Liver (tissue), 9 donors: ENCODE measurements around the gene RET. TPM values are rescaled to one million over a fixed set of nuclear protein-coding genes. Genes with fewer than 3 reads are reported as not detected.

Experiments
- DNase-seq: peaks from one replicate; pipeline ENCODE4 v3.0.0-alpha.2; 2017; ENCODE audit warnings: low spot score
- H3K27ac ChIP-seq, 2 donors: one replicate each; pipeline ENCODE4 v1.7.0; 2013; ENCODE audit warnings: inconsistent platforms in 2 of 2, low read length in 2 of 2, control low read depth in 1 of 2, low read depth in 1 of 2, mild to moderate bottlenecking in 1 of 2
- H3K27me3 ChIP-seq, 4 donors: one replicate each; pipeline versions ENCODE4 v1.6.1 to v1.7.0; 2013; ENCODE audit warnings: low read length in 3 of 4, inconsistent platforms in 1 of 4, mild to moderate bottlenecking in 1 of 4, moderate library complexity in 1 of 4; ENCODE audit not compliant: control insufficient read depth in 4 of 4, insufficient read depth in 4 of 4
- H3K36me3 ChIP-seq, 4 donors: one replicate each; pipeline versions ENCODE4 v1.6.1 to v1.7.0; 2013; ENCODE audit warnings: low read length in 3 of 4, mild to moderate bottlenecking in 3 of 4, low read depth in 1 of 4, moderate library complexity in 1 of 4; ENCODE audit not compliant: control insufficient read depth in 4 of 4, insufficient read depth in 3 of 4
- H3K4me1 ChIP-seq, 4 donors: one replicate each; pipeline versions ENCODE4 v1.6.1 to v1.7.0; 2013; ENCODE audit warnings: low read length in 3 of 4, mild to moderate bottlenecking in 3 of 4, moderate library complexity in 1 of 4; ENCODE audit not compliant: control insufficient read depth in 4 of 4, insufficient read depth in 4 of 4
- H3K4me3 ChIP-seq, 3 donors: one replicate each; pipeline versions ENCODE4 v1.6.1 to v1.7.0; 2013; ENCODE audit warnings: low read length in 3 of 3, control low read depth in 1 of 3, low read depth in 1 of 3, mild to moderate bottlenecking in 1 of 3
- H3K9ac ChIP-seq, 2 donors: one replicate each; pipeline ENCODE4 v1.7.0; 2013; ENCODE audit warnings: low read length in 2 of 2, mild to moderate bottlenecking in 2 of 2, moderate library complexity in 2 of 2, control low read depth in 1 of 2, low read depth in 1 of 2
- H3K9me3 ChIP-seq, 4 donors: one replicate each; pipeline versions ENCODE4 v1.6.1 to v1.7.0; 2013; ENCODE audit warnings: low read length in 3 of 4; ENCODE audit not compliant: control insufficient read depth in 4 of 4
- EGR1 ChIP-seq, 2 donors: IDR thresholded peaks; 2 replicates each; pipeline ENCODE4 v1.6.1; 2016 to 2018; ENCODE audit warnings: antibody characterized with exemption in 2 of 2, low read depth in 2 of 2
- FOXA2 ChIP-seq: IDR thresholded peaks from 2 replicates; pipeline ENCODE4 v1.6.1; 2016; ENCODE audit warnings: antibody characterized with exemption
- GABPA ChIP-seq, 2 donors: IDR thresholded peaks in 1 of 2; conservative IDR thresholded peaks in 1 of 2; 2 replicates each; pipeline ENCODE4 v1.6.1; 2016; ENCODE audit warnings: antibody characterized with exemption in 2 of 2, mild to moderate bottlenecking in 1 of 2, moderate library complexity in 1 of 2
- HNF4A ChIP-seq, 2 donors: conservative IDR thresholded peaks; 2 replicates each; pipeline ENCODE4 v1.6.1; 2016; ENCODE audit warnings: antibody characterized with exemption in 2 of 2, mild to moderate bottlenecking in 2 of 2
- HNF4G ChIP-seq: IDR thresholded peaks from 2 replicates; pipeline ENCODE4 v1.6.1; 2016; ENCODE audit warnings: antibody characterized with exemption
- JUND ChIP-seq, 2 donors: IDR thresholded peaks; 2 replicates each; pipeline ENCODE4 v1.6.1; 2016; ENCODE audit warnings: antibody characterized with exemption in 2 of 2
- NR2F2 ChIP-seq: IDR thresholded peaks from 2 replicates; pipeline ENCODE4 v1.6.1; 2016; ENCODE audit warnings: antibody characterized with exemption
- RAD21 ChIP-seq, 2 donors: IDR thresholded peaks; 2 replicates each; pipeline ENCODE4 v1.6.1; 2016; ENCODE audit warnings: antibody characterized with exemption in 2 of 2, mild to moderate bottlenecking in 2 of 2
- RXRA ChIP-seq, 2 donors: IDR thresholded peaks; 2 replicates each; pipeline ENCODE4 v1.6.1; 2017 to 2018; ENCODE audit warnings: antibody characterized with exemption in 2 of 2, mild to moderate bottlenecking in 1 of 2
- SP1 ChIP-seq: IDR thresholded peaks from 2 replicates; pipeline ENCODE4 v1.6.1; 2018; ENCODE audit warnings: antibody characterized with exemption, mild to moderate bottlenecking
- TAF1 ChIP-seq: conservative IDR thresholded peaks from 2 replicates; pipeline ENCODE4 v1.6.1; 2016; ENCODE audit warnings: antibody characterized with exemption, mild to moderate bottlenecking
- YY1 ChIP-seq: IDR thresholded peaks from 2 replicates; pipeline ENCODE4 v1.6.1; 2016; ENCODE audit warnings: antibody characterized with exemption, mild to moderate bottlenecking
- WGBS: extraction: QIAGEN DNeasy Blood & Tissue Kit; methylation state at CpG from one replicate; pipeline ENCODE4 v1.1.7; 2013; 5-methylcytosine and 5-hydroxymethylcytosine counted together
- polyA plus RNA-seq, 2 donors: library from polyadenylated mRNA; stranded (reverse) in 1 of 2; unstranded in 1 of 2; fragments of 200-250 nt in 1 of 2; fragments of >200 nt in 1 of 2; fragmentation: Nextera tagmentation in 1 of 2; extraction: Ambion mirVana in 1 of 2; gene quantifications; one replicate each; pipeline versions ENCODE4 v1.2.1 to v1.2.3, GENCODE V29; 2013 to 2015
- total RNA-seq, 2 donors: library from RNA; depleted of rRNA; stranded (reverse); fragments of >200 nt; gene quantifications; one replicate each; pipeline ENCODE4 v1.2.3, GENCODE V29; 2014
- TF ChIP-seq, protein P1 (sequence below): fragments of 150-350 bp; IDR thresholded peaks from 2 replicates; pipeline ENCODE4 v1.5.1; 2017; ENCODE audit warnings: improper control_type of control experiment, low read depth, low read length; ENCODE audit not compliant: missing input control
- TF ChIP-seq, protein P2 (sequence below): IDR thresholded peaks from 2 replicates; pipeline ENCODE4 v1.6.1; 2016; ENCODE audit warnings: antibody characterized with exemption
- TF ChIP-seq, protein P3 (sequence below): IDR thresholded peaks from 2 replicates; pipeline ENCODE4 v1.6.1; 2016; ENCODE audit warnings: antibody characterized with exemption
- TF ChIP-seq, protein P4 (sequence below): IDR thresholded peaks from 2 replicates; pipeline ENCODE4 v1.6.1; 2016; ENCODE audit warnings: antibody characterized with exemption, mild to moderate bottlenecking
- donor health status: healthy.
- donor health status: healthy.
- donor health status: healthy.
- donor health status: healthy.
- donor health status: healthy.

The RET gene
- total and polyA plus RNA-seq, 4 donors: 0.09 to 2.5 (median 0.33) TPM; not detected in 1

DNA sequence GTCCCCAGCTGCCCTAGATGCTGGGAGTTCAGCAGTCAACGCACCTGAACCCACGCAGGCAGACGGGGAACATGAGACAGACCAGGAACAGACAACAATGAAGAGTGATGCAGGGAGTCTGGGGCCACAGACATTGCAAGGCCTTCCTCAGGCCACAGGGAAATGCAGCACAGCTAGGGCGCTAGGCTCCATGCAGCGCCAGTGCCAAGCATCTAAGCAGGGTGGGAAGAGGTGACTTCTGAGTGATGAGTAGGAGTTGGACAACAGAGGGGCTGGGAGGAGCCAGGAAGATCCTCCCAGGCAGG is 7.7 kb upstream of the RET start (continued):
- TF ChIP-seq RXRA (IDR thresholded peaks at IDR 0.05): no peak

DNA sequence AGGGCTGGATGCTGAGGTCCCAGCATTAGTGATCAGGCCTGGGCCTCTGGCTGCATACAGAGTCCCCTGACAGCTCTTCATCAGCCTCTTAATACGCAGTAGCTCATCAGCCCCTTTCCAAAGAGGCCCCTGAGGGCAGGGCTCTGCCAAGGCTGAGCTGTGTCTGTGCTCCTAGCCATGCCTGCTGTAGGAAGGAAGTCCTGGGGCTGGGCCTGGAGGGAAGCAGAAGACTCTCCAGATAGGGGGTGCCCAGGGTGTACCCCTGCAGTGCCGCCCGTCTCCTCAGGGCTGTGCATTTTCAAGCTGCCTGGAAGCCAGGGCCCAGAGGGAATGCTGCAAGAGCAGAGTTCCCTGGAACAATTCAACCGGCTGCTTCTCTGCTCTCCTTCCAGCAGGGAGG is 7.3 kb upstream of the RET start:
- TF ChIP-seq NR2F2: no peak
- no peak for TF ChIP-seq RAD21 (IDR thresholded peaks at IDR 0.05)
- TF ChIP-seq, protein P1, sequence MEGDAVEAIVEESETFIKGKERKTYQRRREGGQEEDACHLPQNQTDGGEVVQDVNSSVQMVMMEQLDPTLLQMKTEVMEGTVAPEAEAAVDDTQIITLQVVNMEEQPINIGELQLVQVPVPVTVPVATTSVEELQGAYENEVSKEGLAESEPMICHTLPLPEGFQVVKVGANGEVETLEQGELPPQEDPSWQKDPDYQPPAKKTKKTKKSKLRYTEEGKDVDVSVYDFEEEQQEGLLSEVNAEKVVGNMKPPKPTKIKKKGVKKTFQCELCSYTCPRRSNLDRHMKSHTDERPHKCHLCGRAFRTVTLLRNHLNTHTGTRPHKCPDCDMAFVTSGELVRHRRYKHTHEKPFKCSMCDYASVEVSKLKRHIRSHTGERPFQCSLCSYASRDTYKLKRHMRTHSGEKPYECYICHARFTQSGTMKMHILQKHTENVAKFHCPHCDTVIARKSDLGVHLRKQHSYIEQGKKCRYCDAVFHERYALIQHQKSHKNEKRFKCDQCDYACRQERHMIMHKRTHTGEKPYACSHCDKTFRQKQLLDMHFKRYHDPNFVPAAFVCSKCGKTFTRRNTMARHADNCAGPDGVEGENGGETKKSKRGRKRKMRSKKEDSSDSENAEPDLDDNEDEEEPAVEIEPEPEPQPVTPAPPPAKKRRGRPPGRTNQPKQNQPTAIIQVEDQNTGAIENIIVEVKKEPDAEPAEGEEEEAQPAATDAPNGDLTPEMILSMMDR: no peak
- no peak for TF ChIP-seq HNF4A (conservative IDR thresholded peaks at IDR 0.05)
- TF ChIP-seq RXRA (IDR thresholded peaks at IDR 0.05): no peak
- no peak for TF ChIP-seq SP1
- no peak for TF ChIP-seq HNF4G
- TF ChIP-seq, protein P2, sequence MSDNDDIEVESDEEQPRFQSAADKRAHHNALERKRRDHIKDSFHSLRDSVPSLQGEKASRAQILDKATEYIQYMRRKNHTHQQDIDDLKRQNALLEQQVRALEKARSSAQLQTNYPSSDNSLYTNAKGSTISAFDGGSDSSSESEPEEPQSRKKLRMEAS: no peak
- TF ChIP-seq FOXA2: no peak
- TF ChIP-seq, protein P3, sequence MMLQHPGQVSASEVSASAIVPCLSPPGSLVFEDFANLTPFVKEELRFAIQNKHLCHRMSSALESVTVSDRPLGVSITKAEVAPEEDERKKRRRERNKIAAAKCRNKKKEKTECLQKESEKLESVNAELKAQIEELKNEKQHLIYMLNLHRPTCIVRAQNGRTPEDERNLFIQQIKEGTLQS: no peak
- no peak for TF ChIP-seq EGR1 (IDR thresholded peaks at IDR 0.05; ENCODE audit: low read depth in 2 of 2)
- TF ChIP-seq, protein P4, sequence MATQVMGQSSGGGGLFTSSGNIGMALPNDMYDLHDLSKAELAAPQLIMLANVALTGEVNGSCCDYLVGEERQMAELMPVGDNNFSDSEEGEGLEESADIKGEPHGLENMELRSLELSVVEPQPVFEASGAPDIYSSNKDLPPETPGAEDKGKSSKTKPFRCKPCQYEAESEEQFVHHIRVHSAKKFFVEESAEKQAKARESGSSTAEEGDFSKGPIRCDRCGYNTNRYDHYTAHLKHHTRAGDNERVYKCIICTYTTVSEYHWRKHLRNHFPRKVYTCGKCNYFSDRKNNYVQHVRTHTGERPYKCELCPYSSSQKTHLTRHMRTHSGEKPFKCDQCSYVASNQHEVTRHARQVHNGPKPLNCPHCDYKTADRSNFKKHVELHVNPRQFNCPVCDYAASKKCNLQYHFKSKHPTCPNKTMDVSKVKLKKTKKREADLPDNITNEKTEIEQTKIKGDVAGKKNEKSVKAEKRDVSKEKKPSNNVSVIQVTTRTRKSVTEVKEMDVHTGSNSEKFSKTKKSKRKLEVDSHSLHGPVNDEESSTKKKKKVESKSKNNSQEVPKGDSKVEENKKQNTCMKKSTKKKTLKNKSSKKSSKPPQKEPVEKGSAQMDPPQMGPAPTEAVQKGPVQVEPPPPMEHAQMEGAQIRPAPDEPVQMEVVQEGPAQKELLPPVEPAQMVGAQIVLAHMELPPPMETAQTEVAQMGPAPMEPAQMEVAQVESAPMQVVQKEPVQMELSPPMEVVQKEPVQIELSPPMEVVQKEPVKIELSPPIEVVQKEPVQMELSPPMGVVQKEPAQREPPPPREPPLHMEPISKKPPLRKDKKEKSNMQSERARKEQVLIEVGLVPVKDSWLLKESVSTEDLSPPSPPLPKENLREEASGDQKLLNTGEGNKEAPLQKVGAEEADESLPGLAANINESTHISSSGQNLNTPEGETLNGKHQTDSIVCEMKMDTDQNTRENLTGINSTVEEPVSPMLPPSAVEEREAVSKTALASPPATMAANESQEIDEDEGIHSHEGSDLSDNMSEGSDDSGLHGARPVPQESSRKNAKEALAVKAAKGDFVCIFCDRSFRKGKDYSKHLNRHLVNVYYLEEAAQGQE: no peak
- no peak for TF ChIP-seq GABPA (IDR thresholded peaks at IDR 0.05 in 1 of 2, conservative IDR thresholded peaks at IDR 0.05 in 1 of 2)
- 84% methylated on average over 4 of the region's 4 CpGs for WGBS
- no peak overlapping the region for H3K27ac ChIP-seq
- DNase-seq: no peak
- no peak overlapping the region for H3K4me3 ChIP-seq
- no peaks in the 10 kb centered on the region for H3K27me3 ChIP-seq
- no peak overlapping the region for H3K9ac ChIP-seq
- H3K9me3 ChIP-seq: no peaks in the 10 kb centered on the region
- no peaks in the 10 kb centered on the region for H3K4me1 ChIP-seq
- H3K36me3 ChIP-seq: no peaks in the 10 kb centered on the region

DNA sequence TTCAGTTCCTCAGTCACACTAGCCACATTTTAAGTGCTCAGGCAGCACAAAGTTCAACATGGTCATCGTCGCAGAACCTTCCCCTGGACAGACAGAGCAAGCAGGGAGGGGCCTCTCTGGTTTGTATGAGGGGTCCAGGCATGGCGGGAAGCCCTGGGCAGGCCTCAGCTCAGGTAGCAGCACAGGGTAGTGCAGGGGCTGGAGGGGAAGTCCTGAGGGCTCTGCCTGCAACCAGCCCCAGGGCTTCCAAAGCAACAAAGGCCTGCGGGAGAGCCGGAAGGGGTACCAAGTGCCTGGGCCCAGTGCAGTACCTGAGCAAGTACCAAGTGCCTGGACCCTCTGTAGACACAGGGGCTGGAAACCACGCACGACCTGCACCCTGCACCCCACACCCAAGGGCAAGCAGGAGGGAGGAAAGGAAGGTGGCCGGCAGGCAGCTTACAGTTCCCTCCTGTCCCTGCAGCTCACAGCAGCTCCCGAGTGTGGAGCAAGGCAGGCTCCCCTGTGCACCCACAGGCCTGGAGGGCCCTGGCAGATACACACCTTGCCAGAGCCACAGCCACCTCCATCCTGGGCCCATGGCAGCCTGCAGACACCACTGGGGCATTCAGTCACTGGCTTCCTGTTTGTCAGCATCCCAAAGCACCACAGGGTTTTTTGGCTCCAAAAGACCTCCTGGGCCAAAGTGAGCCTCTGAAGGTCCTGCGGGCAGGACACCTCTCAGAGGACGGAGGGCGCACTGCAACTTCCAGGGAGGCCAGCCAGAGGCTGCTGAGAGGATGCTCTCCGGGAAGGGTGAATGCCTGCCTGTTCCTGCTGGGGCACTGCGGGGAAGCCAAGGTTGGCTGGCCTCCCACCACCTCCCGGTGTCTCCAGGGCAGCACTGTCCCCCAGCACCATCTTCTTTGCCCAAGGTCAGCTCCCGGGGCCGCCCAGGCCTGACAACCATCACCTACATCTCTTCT is 6.5 kb upstream of the RET start:
- no peaks in the 10 kb centered on the region for H3K27me3 ChIP-seq
- 76% methylated on average over 17 of the region's 17 CpGs for WGBS
- no peaks in the 10 kb centered on the region for H3K36me3 ChIP-seq
- TF ChIP-seq JUND (IDR thresholded peaks at IDR 0.05) (no peak), HNF4A (conservative IDR thresholded peaks at IDR 0.05) (no peak), YY1 (no peak), TAF1 (no peak)
- TF ChIP-seq, protein P2: no peak
- TF ChIP-seq, protein P1: no peak
- no peak overlapping the region for H3K9ac ChIP-seq
- no peak for DNase-seq
- no peak overlapping the region for H3K27ac ChIP-seq
- H3K9me3 ChIP-seq: no peaks in the 10 kb centered on the region
- no peaks in the 10 kb centered on the region for H3K4me1 ChIP-seq
- H3K4me3 ChIP-seq: no peak overlapping the region
